Body of pancreas (tissue), 4 donors: ENCODE data around the gene PTPRN2.

Source experiments
- POLR2A ChIP-seq, 3 donors: fragments of 450-650 bp; IDR thresholded peaks; one replicate each; pipeline ENCODE4 v1.6.1; 2016; ENCODE audit warnings: antibody characterized with exemption in 3 of 3, mild to moderate bottlenecking in 2 of 3
- TF ChIP-seq, protein P1 (sequence below), 7 experiments: fragments of 450-650 bp in 4 of 7; fragments of 200-600 bp in 3 of 7; sonication (generic) in 3 of 7; IDR thresholded peaks; one replicate each; pipeline ENCODE4 v1.5.1; 2016 to 2019; ENCODE audit warnings: antibody characterized with exemption in 7 of 7

DNA sequence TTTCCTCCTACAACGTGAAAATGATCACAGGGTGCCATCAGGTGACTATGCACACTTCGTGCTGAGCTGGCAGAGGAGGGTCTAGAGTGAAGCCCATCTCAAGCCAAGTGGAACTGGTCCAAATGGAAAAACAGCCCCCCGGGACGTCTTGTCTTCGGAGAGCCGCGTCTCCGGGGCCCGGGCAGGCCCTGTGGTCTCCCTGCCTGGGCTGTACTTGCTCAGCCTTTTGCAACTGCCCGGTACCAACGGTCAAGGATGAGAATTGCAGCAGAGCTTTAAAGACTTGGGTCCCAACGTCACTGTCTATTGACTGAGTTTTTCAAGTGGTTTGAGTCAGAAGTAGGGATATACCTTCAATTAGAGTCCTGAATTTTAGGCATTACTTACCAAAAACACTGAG lies 315.5 kb downstream of the PTPRN2 start:
- TF ChIP-seq, protein P1, sequence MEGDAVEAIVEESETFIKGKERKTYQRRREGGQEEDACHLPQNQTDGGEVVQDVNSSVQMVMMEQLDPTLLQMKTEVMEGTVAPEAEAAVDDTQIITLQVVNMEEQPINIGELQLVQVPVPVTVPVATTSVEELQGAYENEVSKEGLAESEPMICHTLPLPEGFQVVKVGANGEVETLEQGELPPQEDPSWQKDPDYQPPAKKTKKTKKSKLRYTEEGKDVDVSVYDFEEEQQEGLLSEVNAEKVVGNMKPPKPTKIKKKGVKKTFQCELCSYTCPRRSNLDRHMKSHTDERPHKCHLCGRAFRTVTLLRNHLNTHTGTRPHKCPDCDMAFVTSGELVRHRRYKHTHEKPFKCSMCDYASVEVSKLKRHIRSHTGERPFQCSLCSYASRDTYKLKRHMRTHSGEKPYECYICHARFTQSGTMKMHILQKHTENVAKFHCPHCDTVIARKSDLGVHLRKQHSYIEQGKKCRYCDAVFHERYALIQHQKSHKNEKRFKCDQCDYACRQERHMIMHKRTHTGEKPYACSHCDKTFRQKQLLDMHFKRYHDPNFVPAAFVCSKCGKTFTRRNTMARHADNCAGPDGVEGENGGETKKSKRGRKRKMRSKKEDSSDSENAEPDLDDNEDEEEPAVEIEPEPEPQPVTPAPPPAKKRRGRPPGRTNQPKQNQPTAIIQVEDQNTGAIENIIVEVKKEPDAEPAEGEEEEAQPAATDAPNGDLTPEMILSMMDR (IDR thresholded peaks at IDR 0.05) = no peak
- TF ChIP-seq POLR2A (IDR thresholded peaks at IDR 0.05) = no peak
